ENCODE data around the gene GNB1. TPM values are rescaled to one million over a fixed set of nuclear protein-coding genes. Genes with fewer than 3 reads are reported as not detected.

GNB1 gene
- total RNA-seq, 5 donors from 2014 or later (not counting 1 experiment from before 2014, with no cell fraction given): 208 to 295 (median 261) TPM

DNA sequence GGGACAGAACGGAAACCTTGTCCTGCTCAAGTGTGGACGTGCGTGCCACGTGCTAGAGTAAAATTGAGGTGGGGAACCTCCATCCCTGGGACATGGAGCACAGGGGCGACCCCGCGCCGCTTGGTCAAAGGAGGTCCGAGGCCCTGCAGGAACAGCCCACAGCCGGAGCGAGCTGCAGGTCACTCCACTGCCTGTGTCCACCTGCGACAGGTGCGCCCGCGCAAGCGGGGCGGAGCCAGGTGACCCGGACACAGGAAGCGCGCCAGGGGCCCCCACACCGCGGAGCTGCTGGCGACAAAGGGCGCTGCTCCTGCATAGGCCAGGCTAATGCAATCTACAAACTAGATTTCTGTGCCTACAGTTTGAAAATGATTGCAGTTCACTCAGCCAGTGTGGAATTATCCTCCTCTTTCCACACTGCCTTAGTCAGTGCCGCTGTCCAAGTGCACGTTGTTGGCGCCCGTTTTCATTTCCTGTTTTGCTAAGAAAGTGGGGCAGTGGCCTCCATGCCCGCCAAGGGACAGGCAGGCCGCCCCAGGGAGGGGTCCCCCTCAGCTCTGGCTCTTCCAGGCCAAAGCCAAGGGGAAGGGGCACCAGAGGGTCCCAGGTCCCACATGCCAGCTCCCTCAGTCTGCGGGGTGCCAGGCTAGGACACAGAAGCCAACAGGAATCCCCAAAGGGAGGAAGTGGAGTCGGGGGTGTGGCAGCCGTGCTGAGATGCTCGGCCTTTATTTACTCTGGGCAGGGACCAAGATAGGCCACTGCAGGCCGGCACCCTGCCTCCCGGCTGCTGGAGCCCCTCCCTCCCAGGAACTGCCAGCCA is 108.3 kb downstream of the GNB1 start:
- ChIA-PET CTCF (interaction anchor here in 1 of 2 donors (0.6 kb wide), 1 partner anchor 188 kb away, joined by 3 read pairs; no protein-coding TSS in a partner anchor), POLR2A (no interaction called here)
- H3K27me3 Mint-ChIP-seq: no peaks in the 10 kb centered on the region
- H3K9me3 Mint-ChIP-seq: no peaks in the 10 kb centered on the region
- H3K4me3 ChIP-seq (ENCODE audit: control insufficient read depth in 1 of 2, extremely low read depth in 1 of 2, low read length in 1 of 2): peak overlapping the region; percentile 8 to 49
- peaks cover 36 to 54% of the 10 kb centered on the region in 2 experiments for H3K4me1 ChIP-seq (ENCODE audit: control insufficient read depth in 1 of 2, extremely low read depth in 1 of 2, insufficient read depth in 2 of 2, low read length in 2 of 2)
- peaks cover 39 to 51% (median 46%) of the 10 kb centered on the region in 3 donors for H3K4me1 Mint-ChIP-seq
- H3K27ac ChIP-seq (ENCODE audit: low read length): peak overlapping the region; percentile 91
- no peaks in the 10 kb centered on the region for H3K27me3 ChIP-seq (replicated peaks in 1 of 2; ENCODE audit: control insufficient read depth in 2 of 2, extremely low read depth in 1 of 2, insufficient read depth in 2 of 2, low read length in 1 of 2)
- peak overlapping the region; percentile 24 to 67 (median 57) for H3K4me3 Mint-ChIP-seq
- H3K36me3 Mint-ChIP-seq: peaks cover 28% of the 10 kb centered on the region
- H3K27ac Mint-ChIP-seq: peak overlapping the region; percentile 94 to 96
- peaks cover 5 to 29% of the 10 kb centered on the region in 2 donors for H3K36me3 ChIP-seq (ENCODE audit: control insufficient read depth in 2 of 2, extremely low read depth in 1 of 2, insufficient read depth in 1 of 2, low read length in 1 of 2)
- 28% methylated on average over 31 of the region's 36 CpGs for WGBS (ENCODE audit: insufficient coverage)
- DNase-seq (peak in 6 of 35 experiments; percentile 13 to 46 (median 27)), ATAC-seq (replicated peaks in 1 of 4) (peak in 2 of 4 experiments; percentile 1 to 5)
- H3K9me3 ChIP-seq: no peaks in the 10 kb centered on the region

DNA sequence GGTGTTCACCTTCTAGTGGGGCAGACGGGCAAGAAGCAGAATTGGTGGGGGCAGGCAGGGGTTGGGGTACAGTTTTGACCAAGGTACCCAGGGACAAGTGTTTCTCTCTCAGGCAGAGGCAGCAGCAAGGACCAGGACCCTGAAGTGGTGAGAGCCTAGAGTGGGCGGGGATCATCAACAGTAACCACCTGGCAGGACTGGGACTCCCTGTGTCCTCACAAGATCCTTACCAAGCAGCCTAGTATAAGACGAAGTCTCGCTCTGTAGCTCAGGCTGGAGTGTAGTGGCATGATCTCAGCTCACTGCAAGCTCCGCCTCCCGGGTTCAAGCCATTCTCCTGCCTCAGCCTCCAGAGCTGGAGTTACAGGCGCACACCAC is 109.4 kb downstream of the GNB1 start:
- Histone ChIP-seq H3K9me3 (no peaks in the 10 kb centered on the region), H3K4me3 (ENCODE audit: control insufficient read depth in 1 of 2, extremely low read depth in 1 of 2, low read length in 1 of 2) (no peak overlapping the region), H3K27ac (ENCODE audit: low read length) (peak overlapping the region; percentile 91), H3K27me3 (replicated peaks in 1 of 2; ENCODE audit: control insufficient read depth in 2 of 2, extremely low read depth in 1 of 2, insufficient read depth in 2 of 2, low read length in 1 of 2) (no peaks in the 10 kb centered on the region), H3K36me3 (ENCODE audit: control insufficient read depth in 2 of 2, extremely low read depth in 1 of 2, insufficient read depth in 1 of 2, low read length in 1 of 2) (peaks cover 5 to 19% of the 10 kb centered on the region in 2 donors), H3K4me1 (ENCODE audit: control insufficient read depth in 1 of 2, extremely low read depth in 1 of 2, insufficient read depth in 2 of 2, low read length in 2 of 2) (peaks cover 43 to 64% of the 10 kb centered on the region in 2 experiments)
- ChIA-PET POLR2A (no interaction called here), CTCF (no interaction called here)
- no peaks in the 10 kb centered on the region for H3K9me3 Mint-ChIP-seq
- peaks cover 18% of the 10 kb centered on the region for H3K36me3 Mint-ChIP-seq
- no peaks in the 10 kb centered on the region for H3K27me3 Mint-ChIP-seq
- 92% methylated on average over 6 of the region's 7 CpGs for WGBS (ENCODE audit: insufficient coverage)
- ATAC-seq (replicated peaks in 1 of 4) (no peak), DNase-seq (no peak)
- H3K4me1 Mint-ChIP-seq: peaks cover 48 to 60% (median 56%) of the 10 kb centered on the region in 3 donors
- peak overlapping the region in 2 of 3 donors; percentile 31 to 80 for H3K4me3 Mint-ChIP-seq
- peak overlapping the region; percentile 95 to 98 for H3K27ac Mint-ChIP-seq

DNA sequence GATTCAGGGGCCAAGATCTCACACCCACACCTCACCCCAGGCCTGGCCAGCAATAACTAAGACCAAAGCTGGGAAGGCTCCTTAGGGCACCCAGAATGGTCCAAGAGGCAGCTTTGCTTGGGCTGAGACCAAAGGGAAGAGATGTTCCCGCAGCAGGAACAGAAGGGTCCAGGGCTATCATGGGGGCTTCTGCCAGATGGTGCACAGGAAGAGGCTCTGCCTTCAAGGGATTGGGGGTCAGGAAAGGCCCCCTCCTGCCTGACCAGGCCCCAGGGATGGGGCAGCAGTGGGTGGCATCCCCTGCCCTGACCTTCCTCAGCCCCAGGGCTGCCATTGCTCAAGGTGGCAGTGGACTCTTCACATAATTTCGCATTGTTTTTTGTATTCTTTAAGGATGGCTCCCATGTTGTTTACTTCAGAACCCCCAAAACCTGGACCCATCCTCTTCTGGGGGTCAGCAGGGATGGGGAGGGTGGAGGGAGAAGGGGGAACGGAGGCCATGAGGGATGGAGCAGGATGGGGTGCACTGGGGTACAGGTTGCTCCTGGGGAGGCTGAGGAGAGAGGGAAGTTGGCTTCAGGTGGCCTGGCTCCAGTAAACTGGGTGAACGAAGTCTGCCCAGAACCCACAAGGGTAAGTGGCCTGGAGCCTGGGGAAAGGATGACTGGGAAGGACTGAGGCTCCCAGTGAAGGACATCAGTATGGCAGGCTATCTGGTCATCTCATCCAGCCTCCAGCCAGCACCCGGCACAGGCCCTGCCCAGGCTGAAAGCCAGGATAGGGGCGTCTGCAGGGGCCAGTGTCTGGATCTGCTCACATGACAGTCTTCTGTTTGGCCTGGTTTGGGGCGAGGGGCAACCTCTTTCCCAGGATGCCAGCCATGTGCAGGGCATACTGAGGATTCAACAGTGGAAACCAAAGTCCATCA is 110.0 kb downstream of the GNB1 start:
- POLR2A ChIA-PET: no interaction called here
- no peaks in the 10 kb centered on the region for H3K27me3 ChIP-seq (replicated peaks in 1 of 2; ENCODE audit: control insufficient read depth in 2 of 2, extremely low read depth in 1 of 2, insufficient read depth in 2 of 2, low read length in 1 of 2)
- ATAC-seq (replicated peaks in 1 of 4) (peak in 1 of 4 experiments; percentile 0), DNase-seq (no peak)
- H3K9me3 Mint-ChIP-seq: no peaks in the 10 kb centered on the region
- peak overlapping the region; percentile 76 to 83 (median 80) for H3K4me3 Mint-ChIP-seq
- peak overlapping the region in 1 of 2 donors; percentile 52 for H3K4me3 ChIP-seq (ENCODE audit: control insufficient read depth in 1 of 2, extremely low read depth in 1 of 2, low read length in 1 of 2)
- peaks cover 13% of the 10 kb centered on the region for H3K36me3 Mint-ChIP-seq
- peaks cover 8 to 12% of the 10 kb centered on the region in 2 donors for H3K36me3 ChIP-seq (ENCODE audit: control insufficient read depth in 2 of 2, extremely low read depth in 1 of 2, insufficient read depth in 1 of 2, low read length in 1 of 2)
- H3K27ac ChIP-seq (ENCODE audit: low read length): peak overlapping the region; percentile 91
- 64% methylated on average over 6 of the region's 7 CpGs for WGBS (ENCODE audit: insufficient coverage)
- CTCF ChIA-PET: interaction anchor here in 1 of 2 donors (0.6 kb wide), 1 partner anchor 128 kb away, joined by 3 read pairs; no protein-coding TSS in a partner anchor
- peak overlapping the region; percentile 95 to 98 for H3K27ac Mint-ChIP-seq
- no peaks in the 10 kb centered on the region for H3K27me3 Mint-ChIP-seq
- H3K4me1 Mint-ChIP-seq: peaks cover 53 to 66% (median 61%) of the 10 kb centered on the region in 3 donors
- peaks cover 43 to 69% of the 10 kb centered on the region in 2 experiments for H3K4me1 ChIP-seq (ENCODE audit: control insufficient read depth in 1 of 2, extremely low read depth in 1 of 2, insufficient read depth in 2 of 2, low read length in 2 of 2)
- no peaks in the 10 kb centered on the region for H3K9me3 ChIP-seq

DNA sequence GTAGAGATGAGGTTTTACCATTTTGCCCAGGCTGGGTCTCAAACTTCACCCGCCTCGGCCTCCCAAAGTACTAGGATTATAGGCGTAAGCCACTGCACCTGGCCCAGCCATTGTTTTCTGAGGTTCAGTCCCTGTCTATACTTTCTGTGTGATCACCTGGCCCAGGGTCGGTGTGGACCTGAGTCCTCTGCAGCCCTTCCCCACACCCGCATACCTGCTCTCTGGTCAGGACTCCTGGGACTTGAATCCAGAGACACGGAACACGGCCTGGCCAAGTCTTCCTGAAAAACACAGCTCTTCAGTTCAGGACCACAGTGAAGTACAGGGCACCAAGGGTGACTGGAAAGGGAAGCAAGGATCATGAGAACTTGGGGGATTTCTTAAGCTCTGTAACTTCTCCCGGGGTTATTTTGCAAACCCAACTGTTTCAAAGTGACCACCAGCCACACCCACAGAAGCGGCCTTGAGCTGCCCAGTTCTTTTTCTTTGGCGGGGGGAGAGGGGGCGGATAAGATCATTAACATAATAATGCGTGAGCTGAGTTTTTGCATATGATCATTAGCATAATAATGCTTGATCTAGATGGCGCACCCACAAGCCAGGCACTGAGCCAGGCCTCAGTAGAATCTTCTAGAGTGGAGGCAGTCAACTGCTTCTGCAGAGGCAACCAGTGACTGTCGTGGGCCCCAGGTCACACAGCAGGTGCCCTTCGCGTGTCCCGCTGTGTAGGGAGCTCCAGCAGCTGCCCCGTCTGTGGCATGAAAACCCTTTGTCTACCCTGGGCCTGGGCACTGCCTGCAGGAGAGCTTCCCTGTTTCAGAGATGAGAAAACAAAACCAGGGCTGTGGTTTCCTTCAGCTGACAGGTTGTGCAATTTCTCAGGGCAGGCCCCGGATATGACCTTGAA is 110.9 kb downstream of the GNB1 start:
- no peaks in the 10 kb centered on the region for H3K27me3 ChIP-seq (replicated peaks in 1 of 2; ENCODE audit: control insufficient read depth in 2 of 2, extremely low read depth in 1 of 2, insufficient read depth in 2 of 2, low read length in 1 of 2)
- H3K4me3 ChIP-seq (ENCODE audit: control insufficient read depth in 1 of 2, extremely low read depth in 1 of 2, low read length in 1 of 2): peak overlapping the region; percentile 49 to 52
- ChIA-PET POLR2A (interaction anchor here in 1 of 2 donors (0.5 to 0.6 kb wide), 2 partner anchors 81 to 167 kb away, joined by 3 to 9 read pairs; no protein-coding TSS in a partner anchor), CTCF (interaction anchor here in 1 of 2 donors (0.6 kb wide), 1 partner anchor 129 kb away, joined by 3 read pairs; no protein-coding TSS in a partner anchor)
- Mint-ChIP-seq H3K27ac (peak overlapping the region; percentile 95 to 98), H3K4me3 (peak overlapping the region; percentile 76 to 83 (median 80)), H3K4me1 (peaks cover 60 to 75% (median 70%) of the 10 kb centered on the region in 3 donors), H3K9me3 (no peaks in the 10 kb centered on the region), H3K36me3 (peaks cover 4% of the 10 kb centered on the region), H3K27me3 (no peaks in the 10 kb centered on the region)
- WGBS (ENCODE audit: insufficient coverage): 35% methylated on average over 11 of the region's 19 CpGs
- no peaks in the 10 kb centered on the region for H3K9me3 ChIP-seq
- H3K27ac ChIP-seq (ENCODE audit: low read length): peak overlapping the region; percentile 91
- ATAC-seq (replicated peaks in 1 of 4) (peak; percentile 41 to 54 (median 48)), DNase-seq (peak; percentile 33 to 76 (median 53))
- H3K36me3 ChIP-seq (ENCODE audit: control insufficient read depth in 2 of 2, extremely low read depth in 1 of 2, insufficient read depth in 1 of 2, low read length in 1 of 2): peaks cover 3 to 8% of the 10 kb centered on the region in 2 donors
- H3K4me1 ChIP-seq (ENCODE audit: control insufficient read depth in 1 of 2, extremely low read depth in 1 of 2, insufficient read depth in 2 of 2, low read length in 2 of 2): peaks cover 43 to 75% of the 10 kb centered on the region in 2 experiments

DNA sequence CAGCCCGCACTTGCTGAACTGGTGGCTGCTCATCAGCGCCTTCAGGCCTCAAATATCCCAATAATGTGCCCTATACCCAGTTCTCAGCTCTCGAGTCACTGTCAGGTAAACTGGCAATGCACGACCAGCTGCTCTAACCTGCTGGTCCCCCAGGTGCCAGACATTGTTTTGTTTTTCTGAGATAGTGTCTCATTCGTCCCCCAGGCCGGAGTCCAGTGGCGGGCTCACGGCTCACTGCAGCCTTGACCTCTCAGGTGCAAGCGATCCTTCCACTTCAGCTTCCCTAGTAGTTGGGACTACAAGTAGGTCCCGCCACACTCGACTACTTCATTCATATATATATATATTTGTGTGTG is 111.6 kb downstream of the GNB1 start:
- DNase-seq (no peak), ATAC-seq (replicated peaks in 1 of 4) (no peak)
- Histone ChIP-seq H3K4me3 (ENCODE audit: control insufficient read depth in 1 of 2, extremely low read depth in 1 of 2, low read length in 1 of 2) (peak overlapping the region; percentile 49 to 52), H3K4me1 (ENCODE audit: control insufficient read depth in 1 of 2, extremely low read depth in 1 of 2, insufficient read depth in 2 of 2, low read length in 2 of 2) (peaks cover 43 to 75% of the 10 kb centered on the region in 2 experiments), H3K36me3 (ENCODE audit: control insufficient read depth in 2 of 2, extremely low read depth in 1 of 2, insufficient read depth in 1 of 2, low read length in 1 of 2) (peaks cover 0 to 3% of the 10 kb centered on the region in 2 donors), H3K9me3 (no peaks in the 10 kb centered on the region), H3K27me3 (replicated peaks in 1 of 2; ENCODE audit: control insufficient read depth in 2 of 2, extremely low read depth in 1 of 2, insufficient read depth in 2 of 2, low read length in 1 of 2) (no peaks in the 10 kb centered on the region), H3K27ac (ENCODE audit: low read length) (peak overlapping the region; percentile 91)
- H3K9me3 Mint-ChIP-seq: no peaks in the 10 kb centered on the region
- ChIA-PET POLR2A (no interaction called here), CTCF (interaction anchor here in 1 of 2 donors (0.6 kb wide), 1 partner anchor 9 kb away, joined by 3 read pairs; no protein-coding TSS in a partner anchor)
- H3K27me3 Mint-ChIP-seq: no peaks in the 10 kb centered on the region
- H3K27ac Mint-ChIP-seq: peak overlapping the region; percentile 95 to 98
- no peaks in the 10 kb centered on the region for H3K36me3 Mint-ChIP-seq
- H3K4me3 Mint-ChIP-seq: peak overlapping the region; percentile 76 to 83 (median 80)
- WGBS (ENCODE audit: insufficient coverage): 47% methylated on average over 4 of the region's 11 CpGs
- H3K4me1 Mint-ChIP-seq: peaks cover 60 to 76% (median 71%) of the 10 kb centered on the region in 3 donors

Measured in T-cell (primary cell).